Stimulated activated CD8-positive, alpha-beta memory T cell treated with anti-CD3 and anti-CD28 coated beads, Interleukin-7, amount 100 ng/mL, for 48 hours (primary cell): ENCODE measurements around the gene TNXB.

Experiments
- DNase-seq, 2 donors: peaks; one replicate each; pipeline ENCODE4 v3.0.0-alpha.2; 2020; ENCODE audit warnings: low read depth in 1 of 2; ENCODE audit errors: extremely low read depth in 1 of 2

The TNXB gene

DNA sequence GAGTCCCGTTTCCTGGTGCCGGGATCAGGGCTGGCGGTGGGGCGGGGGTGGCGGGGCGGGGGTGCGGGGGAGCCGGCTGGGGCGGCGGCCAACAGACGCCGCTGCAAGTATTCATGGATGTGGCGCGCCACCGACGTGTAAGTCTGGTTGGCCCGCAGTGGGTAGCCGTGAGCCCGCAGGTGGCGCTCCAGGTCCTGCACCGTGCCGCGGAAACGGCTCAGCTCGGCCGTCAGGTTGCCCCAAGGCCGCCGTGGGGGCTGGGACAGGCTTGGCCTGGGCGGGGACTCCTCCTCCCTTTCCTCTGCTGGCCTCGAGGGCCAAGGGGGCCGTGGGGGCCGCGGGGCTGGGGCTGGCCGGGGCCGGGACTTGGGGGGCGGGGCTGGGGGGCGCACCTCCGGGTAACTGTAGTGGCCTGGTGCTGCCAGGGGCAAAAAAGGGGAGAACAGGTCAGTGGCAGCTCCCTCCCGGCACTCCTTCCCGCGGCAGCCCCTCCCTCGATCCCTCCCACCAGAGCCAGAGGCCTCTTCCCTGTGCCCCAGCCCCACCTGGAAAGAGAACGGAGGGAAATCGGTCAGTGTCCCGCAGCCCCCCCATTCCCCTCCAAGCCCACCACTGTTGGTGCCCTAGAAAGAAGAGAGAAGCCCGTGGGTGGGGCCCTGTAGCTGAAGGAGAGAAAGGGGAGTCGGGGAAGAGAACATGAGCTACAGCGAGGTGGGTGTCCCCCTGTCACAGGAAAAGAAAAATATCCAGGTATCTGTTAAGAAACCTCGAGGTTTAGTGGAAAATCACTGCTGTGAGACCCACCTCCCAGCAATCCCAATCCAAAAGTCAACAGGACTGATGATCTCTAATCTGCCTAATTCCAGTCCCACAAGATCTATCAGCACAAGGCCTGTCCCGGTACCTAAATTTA, 21.3 kb downstream of the TNXB start:
- DNase-seq, result peak; percentile 45 to 63

DNA sequence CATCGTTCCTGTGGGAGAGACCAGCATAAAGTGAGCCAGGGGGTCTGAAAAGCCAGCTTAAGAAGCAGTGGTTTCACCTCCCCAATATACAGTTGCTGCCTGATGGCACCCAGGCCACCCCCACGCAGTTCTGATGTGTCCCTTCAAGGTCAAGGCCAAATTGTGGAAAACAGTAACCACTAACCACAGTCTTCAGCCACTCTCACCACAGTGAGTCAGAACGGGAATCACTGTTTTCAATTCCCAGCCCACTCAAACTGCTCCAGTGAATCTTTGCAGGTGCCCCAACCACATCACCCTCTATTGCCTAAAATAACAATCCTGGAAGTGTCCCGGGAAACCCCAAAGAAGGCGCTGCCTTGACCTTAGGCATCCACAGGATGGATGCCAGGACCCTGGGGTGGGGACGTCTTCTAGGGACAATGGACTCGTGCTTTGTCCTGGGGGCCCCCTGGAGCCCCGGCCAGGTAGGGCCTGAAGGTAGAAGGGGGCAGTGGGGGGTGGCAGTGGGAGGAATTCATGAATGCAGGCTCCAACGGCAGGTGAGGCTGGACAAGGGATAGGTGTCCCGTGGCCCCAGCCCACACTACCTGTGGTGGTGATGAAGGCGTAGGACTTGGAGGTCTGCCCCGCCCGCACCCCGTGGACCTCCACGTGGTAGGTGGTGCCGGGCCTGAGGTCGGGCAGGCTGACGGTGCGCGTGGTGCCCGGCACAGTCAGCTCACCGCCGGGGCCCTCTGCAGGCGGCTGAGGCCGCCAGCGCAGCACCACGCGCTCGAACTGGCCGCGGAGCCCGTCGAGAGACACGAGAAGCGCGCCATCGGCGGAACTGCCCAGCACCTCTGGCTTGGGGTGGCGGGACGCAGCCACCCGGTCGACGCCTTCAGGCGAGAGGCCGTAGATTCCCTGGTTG, 22.2 kb downstream of the TNXB start:
- DNase-seq, result peak; percentile 24 to 35

DNA sequence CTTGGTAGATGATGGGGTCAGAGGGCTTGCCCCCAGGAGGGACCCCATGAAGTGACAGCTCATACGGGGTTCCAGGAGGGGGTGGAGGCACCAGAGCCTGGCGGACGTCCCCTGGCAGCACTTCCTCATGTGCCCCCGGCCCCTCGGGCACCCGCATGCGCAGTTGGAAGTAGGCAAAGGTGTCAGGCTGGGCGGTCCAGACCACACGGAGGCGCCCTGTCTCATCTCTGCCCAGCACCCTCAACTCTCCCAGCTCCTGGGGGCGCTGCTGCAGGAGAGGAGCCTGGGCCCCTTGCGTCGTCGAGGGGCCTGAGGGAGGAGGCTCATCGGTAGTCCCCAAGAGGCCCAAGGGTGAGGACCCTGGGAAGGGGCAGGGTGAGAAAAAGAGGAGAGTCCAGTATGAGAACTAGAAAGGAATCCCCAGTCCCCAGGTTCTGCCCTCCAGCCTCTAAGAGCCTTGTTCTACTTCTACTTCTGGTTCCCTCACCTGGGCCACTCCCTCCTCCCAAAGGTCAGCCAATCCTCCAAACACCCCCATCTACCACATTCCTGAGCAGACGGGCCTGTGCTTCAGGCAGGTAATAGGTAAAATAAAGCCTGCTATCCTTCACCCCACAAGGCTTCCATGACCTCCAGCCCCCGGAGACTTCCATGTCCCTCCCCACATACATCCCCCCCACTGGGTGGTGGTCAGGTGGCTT, 23.2 kb downstream of the TNXB start:
- no peak for DNase-seq

DNA sequence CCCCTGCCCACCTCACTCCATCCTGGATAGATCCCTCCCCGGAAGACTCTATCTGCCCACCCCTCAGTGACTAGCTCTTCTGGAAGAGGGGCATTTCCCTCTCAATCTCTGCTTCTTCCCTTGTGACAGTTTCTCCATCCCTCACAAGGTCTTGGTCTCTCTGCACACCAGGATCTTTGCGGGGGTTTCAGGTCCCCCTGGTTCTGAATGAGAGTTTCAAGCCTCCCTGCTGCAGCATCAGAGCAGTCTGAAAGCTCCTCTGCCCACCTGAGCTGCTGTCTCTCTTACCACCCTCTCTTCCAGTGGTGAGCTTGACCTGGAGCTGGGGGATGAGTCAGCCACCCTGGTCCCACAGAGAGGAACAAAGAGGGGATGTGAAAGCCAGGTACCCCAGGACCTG, 24.4 kb downstream of the TNXB start:
- DNase-seq, result no peak

DNA sequence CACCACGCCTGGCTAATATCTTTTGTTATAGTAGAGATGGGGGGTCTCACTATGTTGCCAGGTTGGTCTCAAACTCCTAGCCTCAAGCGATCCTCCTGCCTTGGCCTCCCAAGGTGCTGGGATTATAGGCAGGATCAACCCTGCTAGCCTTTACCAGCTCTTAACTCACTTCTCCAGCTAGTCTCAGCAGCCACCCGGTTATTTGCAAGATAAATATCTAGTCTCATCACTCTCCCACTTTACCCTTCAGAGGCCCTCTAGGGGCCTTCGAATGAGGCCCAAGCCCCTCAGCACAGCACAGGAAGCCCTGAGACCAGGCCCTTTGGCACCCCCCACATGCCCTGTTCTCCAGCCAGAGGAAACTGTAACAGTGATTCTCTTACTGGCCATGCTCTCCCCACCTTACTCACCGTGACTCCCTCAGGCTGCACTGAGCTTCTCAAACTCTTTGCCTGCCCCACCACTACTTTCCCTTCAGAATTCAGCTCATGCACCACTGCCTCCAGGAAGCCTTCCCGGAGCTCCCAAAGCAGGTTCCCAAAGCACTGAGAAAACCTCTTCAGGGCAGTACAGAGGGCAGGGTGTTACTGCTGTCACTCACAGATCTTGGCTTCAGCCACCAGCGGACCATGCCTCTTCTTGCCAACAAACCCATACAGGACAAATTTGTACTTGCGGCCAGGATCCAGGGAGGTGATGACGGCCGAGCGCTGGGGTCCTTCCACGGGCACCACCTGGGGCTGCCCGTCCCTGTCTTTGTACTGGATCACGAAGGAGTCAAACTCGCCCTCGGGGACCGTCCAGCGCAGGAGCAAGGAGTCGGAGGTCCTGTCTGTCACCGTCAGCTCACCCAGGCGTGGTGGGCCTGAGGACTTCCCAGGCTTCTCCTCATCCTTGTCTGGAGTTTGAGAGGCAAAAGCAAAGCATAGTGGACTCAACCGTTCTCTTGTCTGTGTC, 25.0 kb downstream of the TNXB start:
- no peak for DNase-seq

DNA sequence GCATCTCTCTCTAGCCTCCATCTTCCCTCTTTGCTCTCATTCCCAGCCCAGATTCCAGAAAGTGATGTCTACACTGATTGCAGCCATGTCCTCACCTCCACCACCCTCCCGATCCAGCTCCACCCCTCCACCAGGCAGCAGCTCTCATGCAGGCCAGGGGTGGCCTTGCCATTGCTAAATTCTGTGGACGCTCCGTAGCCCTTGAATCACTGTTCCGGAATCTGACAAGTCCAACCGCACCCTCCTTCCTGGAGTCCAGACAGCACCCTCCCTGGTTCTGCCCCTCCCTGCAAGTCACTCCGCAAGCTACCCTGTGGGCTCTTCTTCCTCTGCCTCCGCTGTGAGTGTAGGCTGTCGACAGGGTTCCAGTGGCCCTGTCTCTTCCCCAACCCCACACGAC, 26.2 kb downstream of the TNXB start:
- DNase-seq, result no peak

DNA sequence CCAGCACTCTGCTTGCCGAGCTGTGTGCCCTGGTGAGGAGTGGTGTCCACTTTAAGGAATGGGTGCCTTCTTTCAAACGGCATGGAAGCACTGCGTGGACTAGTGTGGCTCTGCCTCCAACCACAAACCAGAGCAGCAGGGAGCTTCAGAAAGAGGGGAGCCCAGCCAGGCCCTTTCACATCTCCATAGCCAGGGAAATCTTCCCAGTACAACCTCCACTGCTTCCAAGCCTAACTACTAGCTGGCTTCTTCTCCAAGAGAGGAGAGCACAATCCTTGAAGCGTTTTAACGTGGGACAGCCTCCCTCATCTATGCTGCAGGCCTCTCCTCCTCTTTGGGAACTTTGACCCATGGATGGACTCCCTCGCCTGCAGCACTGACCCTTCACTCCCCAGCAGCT, 26.7 kb downstream of the TNXB start:
- no peak for DNase-seq

DNA sequence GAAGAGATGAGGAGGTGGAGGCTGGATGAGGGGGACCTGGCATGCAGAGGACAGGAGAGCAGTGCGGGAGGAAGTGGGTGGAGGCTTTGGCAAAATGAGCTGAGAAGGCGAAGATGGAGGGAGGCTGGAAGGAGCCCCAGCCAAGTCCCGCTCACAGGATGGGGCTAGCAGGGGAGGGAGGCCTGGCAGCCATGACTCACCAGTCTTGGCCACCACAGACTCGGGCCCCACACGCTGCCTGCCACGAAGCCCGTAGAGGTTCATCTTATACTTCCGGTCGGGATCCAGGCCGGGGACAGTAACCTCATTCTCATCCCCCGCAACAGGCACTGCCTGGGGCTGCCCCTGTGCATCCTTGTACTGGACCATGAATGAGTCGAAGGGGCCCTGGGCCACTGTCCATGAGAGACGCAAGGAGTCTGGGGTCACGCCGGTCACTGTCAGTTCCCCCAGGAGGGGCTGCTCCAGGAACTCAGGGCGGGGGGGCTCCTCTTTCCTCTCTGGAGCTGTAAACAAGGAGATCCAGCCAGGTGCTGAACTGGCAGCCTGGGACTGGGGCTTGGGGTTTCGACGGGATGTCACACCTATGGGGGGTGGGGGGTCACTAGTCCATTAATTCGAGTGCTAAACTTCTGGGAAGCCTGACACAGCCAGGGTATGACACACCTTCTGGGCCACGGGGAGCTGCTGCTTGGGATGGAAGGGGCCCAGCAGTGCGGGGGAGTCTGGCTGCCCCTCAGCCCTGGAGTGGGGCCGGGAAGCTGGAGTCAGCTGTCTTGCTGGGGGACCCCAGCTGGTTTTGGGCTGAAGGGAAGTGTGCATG, 27.8 kb downstream of the TNXB start:
- no peak for DNase-seq

DNA sequence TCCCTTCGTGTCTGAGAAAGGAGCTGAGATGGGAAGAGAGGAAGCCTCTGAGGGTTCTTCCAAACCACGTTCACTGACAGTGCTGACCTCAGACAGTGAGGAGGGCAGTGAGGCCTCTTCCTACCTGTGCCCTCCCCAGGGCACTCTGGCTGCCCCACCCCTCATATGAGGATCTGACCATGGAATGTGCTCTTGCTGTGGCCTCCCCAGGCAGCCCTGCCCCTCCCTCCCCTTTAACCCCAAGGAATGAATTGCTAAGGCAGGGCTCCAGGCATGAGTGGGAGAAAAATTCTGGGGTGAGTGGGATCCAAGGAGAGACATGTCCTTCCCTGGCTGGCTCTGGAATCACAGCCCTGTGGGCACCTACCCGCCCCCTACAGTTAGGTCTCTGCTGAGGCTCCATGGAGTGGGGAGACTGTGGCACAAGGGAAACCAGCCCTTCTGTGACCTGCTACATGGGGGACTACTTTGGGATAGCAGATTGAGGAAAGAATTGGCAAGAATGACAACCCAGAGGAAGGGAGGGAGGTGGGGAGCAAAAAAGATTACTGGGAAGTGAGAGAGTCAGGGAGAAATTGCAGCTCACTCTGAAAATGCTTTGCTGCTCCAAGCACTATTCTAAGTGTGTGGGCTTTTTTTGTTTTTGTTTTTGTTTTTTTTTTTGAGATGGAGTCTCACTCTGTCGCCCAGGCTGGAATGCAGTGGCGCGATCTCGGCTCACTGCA, 29.4 kb downstream of the TNXB start:
- DNase-seq, result no peak

DNA sequence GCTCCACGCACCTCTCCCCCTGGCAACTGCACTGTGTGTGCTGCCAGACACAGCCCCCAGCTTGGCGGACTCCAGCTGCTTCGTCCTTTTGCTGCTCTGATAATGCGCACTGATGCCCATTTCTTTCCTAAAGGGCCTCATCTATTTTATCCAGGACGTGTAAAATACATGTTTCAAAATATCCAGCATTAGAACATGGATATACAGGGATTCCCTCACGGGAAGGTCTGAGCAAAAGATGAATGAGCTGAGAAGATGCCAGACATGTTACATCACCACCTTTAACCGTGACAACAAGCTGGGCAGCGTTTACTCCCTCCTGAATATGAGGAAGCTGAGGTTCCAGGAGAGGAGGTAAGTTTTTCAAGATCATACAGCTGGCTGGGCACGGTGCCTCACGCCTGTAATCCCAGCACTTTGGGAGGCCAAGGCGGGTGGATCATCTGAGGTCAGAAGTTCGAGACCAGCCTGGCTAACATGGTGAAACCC, 32.8 kb downstream of the TNXB start:
- no peak for DNase-seq

DNA sequence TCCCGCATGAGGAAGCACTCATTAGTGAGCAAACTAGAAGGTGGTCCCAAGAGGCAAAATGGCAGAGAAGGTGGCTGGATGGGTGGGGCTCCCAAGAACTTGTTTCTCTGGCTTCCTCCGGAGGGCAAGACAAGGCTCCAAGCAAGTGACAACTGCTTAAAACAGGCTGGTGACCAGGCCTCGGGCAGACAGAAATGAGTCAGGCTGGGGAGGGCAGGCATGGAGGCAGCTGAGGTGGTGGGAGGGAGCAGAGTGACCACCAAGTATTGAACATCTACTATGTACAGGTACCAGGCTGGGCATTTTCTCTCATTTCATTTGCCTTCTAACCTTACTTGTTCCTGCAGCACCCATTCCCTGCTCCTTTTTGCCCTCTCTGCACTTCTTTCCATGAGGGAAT, 33.4 kb downstream of the TNXB start:
- no peak for DNase-seq

DNA sequence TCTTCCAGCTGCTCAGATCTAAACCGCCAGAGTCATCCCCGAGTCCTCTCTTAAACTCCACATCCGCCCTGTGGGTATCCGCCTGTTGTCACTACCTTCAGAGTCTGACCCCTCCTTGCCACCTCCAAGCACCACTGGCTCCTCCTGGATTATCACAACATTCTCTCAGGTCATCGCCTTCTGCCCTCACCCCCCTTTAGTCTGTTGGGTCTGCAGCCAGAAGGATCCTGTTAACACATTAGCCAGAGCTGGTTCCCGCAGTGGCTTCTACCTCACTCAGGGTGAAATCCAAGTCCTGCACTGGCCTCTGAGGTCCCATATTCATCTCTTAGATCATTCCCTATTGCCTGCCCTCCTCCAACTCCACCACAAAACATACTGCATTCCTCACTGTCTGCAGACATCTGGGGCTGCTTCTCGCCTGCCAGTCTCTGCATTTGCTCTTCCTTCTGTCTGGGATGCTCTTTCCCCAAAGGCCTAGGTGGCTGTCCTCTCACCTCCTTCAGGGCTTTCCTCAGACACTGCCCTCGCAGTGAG, 34.1 kb downstream of the TNXB start:
- DNase-seq, result no peak

DNA sequence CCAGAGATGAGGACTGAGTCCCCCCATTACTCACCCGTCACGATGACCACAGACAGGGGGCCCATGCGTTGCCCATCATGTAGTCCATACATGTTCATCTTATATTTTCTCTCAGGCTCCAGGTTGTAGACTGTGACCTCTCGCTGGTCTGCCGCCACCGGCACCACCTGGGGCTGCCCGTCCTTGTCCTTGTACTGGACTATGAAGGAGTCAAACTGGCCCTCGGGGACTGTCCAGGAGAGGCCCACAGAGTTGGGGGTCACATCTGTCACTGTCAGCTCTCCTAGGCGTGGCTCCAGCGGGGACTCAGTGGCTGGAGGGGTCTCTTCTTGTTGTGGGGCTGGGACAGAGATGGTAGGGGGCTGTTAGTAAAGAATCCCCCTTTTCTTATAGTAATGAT, 35.5 kb downstream of the TNXB start:
- no peak for DNase-seq

DNA sequence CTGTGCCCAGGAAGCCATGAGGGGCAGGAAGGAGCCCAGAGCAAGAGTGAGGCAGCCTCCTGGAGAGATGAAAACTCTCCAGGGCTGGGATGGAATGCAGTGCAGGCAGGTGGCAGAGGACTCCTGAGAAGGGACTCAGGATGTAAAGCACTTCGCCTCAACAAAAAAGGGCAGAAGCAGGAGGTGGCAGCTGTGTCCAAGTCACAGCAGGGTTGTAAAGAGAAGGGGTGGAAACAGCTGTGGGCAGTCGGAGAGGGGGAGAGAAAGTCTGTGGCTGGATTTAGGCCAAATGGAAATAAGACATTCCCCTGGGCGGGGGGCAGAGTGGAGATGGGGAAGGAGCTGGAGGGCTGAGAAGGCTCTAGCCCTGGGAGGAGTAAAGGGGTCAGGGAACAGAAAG, 36.0 kb downstream of the TNXB start:
- DNase-seq, result no peak

DNA sequence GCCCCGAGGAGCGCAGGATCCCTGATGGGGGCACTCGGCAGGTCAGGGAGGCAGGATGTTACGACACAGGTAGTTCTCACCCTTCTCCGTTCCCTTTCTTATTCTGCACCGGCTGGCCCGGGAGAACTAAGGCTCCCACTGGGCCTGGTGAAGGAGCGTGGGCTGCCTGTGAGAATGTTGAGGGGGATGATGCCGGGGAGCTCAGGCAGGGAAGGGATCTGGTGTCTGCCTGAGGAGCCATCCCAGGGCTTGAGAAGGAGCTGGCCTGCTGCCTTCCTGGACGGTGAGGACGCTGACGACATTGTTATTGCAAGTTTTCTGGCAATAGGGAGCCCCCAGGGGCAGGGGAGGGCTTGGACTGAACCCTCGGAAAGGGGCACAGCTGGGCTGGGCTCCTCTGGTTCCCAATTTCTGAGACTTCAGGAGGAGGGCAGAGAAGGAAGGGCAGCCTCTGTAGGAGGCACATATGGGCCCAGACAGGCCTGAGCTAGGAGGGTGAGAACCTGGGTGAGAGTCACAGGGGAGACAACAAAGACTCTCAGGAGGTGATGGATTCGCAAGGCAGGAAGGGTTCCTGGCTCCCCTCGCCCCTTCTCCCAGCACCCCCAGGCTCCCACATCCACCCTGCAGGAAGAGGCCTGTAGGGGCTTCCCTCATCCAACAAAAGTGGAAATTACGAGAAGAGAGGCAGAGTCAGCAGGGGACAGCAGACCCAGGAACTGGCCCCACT, 38.2 kb downstream of the TNXB start:
- no peak for DNase-seq

DNA sequence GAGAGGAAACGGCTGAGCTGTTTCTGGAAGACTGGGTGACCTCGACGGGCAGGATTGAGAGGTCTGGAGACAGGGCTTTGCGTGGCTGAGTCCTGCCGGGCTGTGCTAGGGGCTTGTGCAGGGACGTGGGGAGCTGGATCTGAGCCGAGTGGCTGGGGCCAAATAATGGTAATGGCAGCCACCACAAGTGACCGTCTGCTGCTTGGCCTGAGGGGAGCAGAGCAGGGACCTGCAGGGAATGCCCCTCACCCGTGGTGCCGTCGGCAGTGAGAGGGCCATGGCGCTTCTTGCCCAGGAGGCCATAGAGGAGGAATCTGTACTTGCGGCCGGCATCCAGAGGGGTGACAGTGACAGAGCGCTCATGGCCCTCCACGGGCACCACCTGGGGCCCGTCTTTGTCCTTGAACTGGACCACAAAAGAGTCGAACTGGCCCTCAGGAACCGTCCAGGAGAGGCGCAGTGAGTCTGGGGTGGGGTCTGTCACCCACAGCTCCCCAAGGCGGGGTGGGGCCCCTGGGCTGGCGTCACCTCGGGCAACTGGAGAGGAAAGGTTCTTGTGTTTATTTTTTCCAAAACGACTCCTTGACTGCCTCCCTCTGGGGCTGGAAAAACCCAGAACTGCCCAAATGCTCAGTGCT, 39.1 kb downstream of the TNXB start:
- no peak for DNase-seq

DNA sequence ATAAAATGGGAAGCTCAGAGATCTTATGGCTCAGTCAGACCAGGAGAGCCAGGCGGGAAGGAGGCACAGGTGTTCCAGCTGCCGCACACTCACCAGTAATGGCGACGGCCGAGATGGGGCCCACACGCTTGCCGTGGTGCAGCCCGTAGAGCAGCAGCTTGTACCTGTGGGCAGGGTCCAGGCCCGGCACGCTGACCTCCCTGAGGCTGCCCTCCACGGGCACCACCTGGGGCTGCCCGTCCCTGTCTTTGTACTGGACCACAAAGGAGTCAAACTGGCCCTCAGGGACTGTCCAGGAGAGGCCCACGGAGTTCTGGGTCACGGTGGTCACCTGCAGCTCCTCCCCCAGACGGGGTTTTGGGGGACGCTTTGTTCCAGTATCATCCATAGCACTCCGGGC, 39.7 kb downstream of the TNXB start:
- DNase-seq, result no peak
